GM23338 (cell line): ENCODE results near the gene SPRR1A. TPM values are rescaled to one million over a fixed set of nuclear protein-coding genes. Genes with fewer than 3 reads are reported as not detected.

Experiments used
- ATAC-seq: fragments of 200-7000 bp; cut with Tn5 transposase; 3 replicates; pipeline ENCODE4 v1.9.1; 2020
- DNase-seq: peaks from one replicate; pipeline ENCODE4 v3.0.0-alpha.2; 2015; ENCODE audit warnings: low spot score
- H2AFZ ChIP-seq: fragments of 200-600 bp; sonication (generic); 2 replicates; pipeline ENCODE4 v1.8.0; 2016; ENCODE audit warnings: antibody characterized with exemption, mild to moderate bottlenecking, moderate library complexity
- H3F3A ChIP-seq: fragments of 200-600 bp; sonication (generic); replicated peaks from 2 replicates; pipeline ENCODE4 v1.8.0; 2017; ENCODE audit warnings: antibody characterized with exemption, mixed run types, low read depth
- H3K27ac ChIP-seq: fragments of 200-600 bp; sonication (generic); 2 replicates; pipeline ENCODE4 v1.6.1; 2016; ENCODE audit warnings: low read depth
- H3K27me3 ChIP-seq: fragments of 200-600 bp; sonication (generic); 2 replicates; pipeline ENCODE4 v1.8.0; 2016; ENCODE audit warnings: mild to moderate bottlenecking, mixed run types, moderate library complexity; ENCODE audit not compliant: insufficient read depth
- H3K36me3 ChIP-seq: fragments of 200-600 bp; sonication (generic); 2 replicates; pipeline ENCODE4 v1.8.0; 2016; ENCODE audit warnings: mild to moderate bottlenecking; ENCODE audit not compliant: insufficient read depth
- H3K4me1 ChIP-seq: fragments of 200-600 bp; sonication (generic); 2 replicates; pipeline ENCODE4 v1.8.0; 2016; ENCODE audit warnings: mild to moderate bottlenecking, moderate library complexity; ENCODE audit not compliant: insufficient read depth
- H3K4me2 ChIP-seq: fragments of 200-600 bp; sonication (generic); 2 replicates; pipeline ENCODE4 v1.7.1; 2017; ENCODE audit warnings: mixed run types
- H3K4me3 ChIP-seq: fragments of 200-600 bp; sonication (generic); 2 replicates; pipeline ENCODE4 v1.6.1; 2016; ENCODE audit warnings: mixed run types
- H3K79me2 ChIP-seq: fragments of 200-600 bp; sonication (generic); replicated peaks from 2 replicates; pipeline ENCODE4 v1.8.0; 2017; ENCODE audit warnings: mild to moderate bottlenecking; ENCODE audit not compliant: insufficient read depth
- H3K9me2 ChIP-seq: fragments of 200-600 bp; sonication (generic); 2 replicates; pipeline ENCODE4 v1.8.0; 2017; ENCODE audit not compliant: insufficient read depth
- H4K20me1 ChIP-seq: fragments of 200-600 bp; sonication (generic); replicated peaks from 2 replicates; pipeline ENCODE4 v1.8.0; 2017; ENCODE audit warnings: mild to moderate bottlenecking; ENCODE audit not compliant: insufficient read depth
- H3K27ac Mint-ChIP-seq: 2 replicates; pipeline ENCODE4 v1.8.0; 2020; ENCODE audit warnings: inconsistent platforms, mild to moderate bottlenecking, moderate library complexity, mixed read lengths
- H3K27me3 Mint-ChIP-seq: 3 replicates; pipeline ENCODE4 v1.8.0; 2022; ENCODE audit warnings: low read depth, mild to moderate bottlenecking, moderate library complexity, mixed read lengths, inconsistent platforms; ENCODE audit not compliant: insufficient read depth, poor library complexity
- H3K36me3 Mint-ChIP-seq: 3 replicates; pipeline ENCODE4 v1.8.0; 2021; ENCODE audit warnings: low read depth, mild to moderate bottlenecking, inconsistent platforms, moderate library complexity, mixed read lengths
- H3K4me1 Mint-ChIP-seq: 3 replicates; pipeline ENCODE4 v1.8.0; 2020; ENCODE audit warnings: mild to moderate bottlenecking, inconsistent platforms, mixed read lengths
- H3K4me3 Mint-ChIP-seq: 3 replicates; pipeline ENCODE4 v1.8.0; 2021; ENCODE audit warnings: moderate library complexity, mild to moderate bottlenecking, inconsistent platforms, mixed read lengths
- H3K9me3 Mint-ChIP-seq: 3 replicates; pipeline ENCODE4 v1.8.0; 2020; ENCODE audit warnings: moderate library complexity, mild to moderate bottlenecking, inconsistent platforms, mixed read lengths
- CREB1 ChIP-seq: fragments of 250-450 bp; sonication (Bioruptor Pico); IDR thresholded peaks from 2 replicates; pipeline ENCODE4 v1.5.0; 2020; ENCODE audit warnings: low read depth, mild to moderate bottlenecking, moderate library complexity
- CTCF ChIP-seq, 2 experiments: fragments of 200-600 bp in 1 of 2; sonication (generic) in 1 of 2; conservative IDR thresholded peaks; 2 replicates each; pipeline versions ENCODE4 v1.5.1 to v1.6.1; 2016 to 2017; ENCODE audit warnings: antibody characterized with exemption in 2 of 2, low read depth in 2 of 2, mild to moderate bottlenecking in 2 of 2, moderate library complexity in 1 of 2
- EZH2 ChIP-seq: fragments of 200-600 bp; sonication (generic); IDR thresholded peaks from one replicate; pipeline ENCODE4 v1.8.0; 2017; ENCODE audit warnings: antibody characterized with exemption, mild to moderate bottlenecking, low read depth; ENCODE audit not compliant: unreplicated experiment
- JUNB ChIP-seq: IDR thresholded peaks from one replicate; pipeline ENCODE4 v1.6.1; 2016; ENCODE audit warnings: antibody characterized with exemption; ENCODE audit not compliant: unreplicated experiment
- NANOG ChIP-seq: IDR thresholded peaks from 2 replicates; pipeline ENCODE4 v1.6.1; 2016; ENCODE audit warnings: antibody characterized with exemption, borderline replicate concordance
- REST ChIP-seq: IDR thresholded peaks from one replicate; pipeline ENCODE4 v1.6.1; 2018; ENCODE audit warnings: antibody characterized with exemption; ENCODE audit not compliant: unreplicated experiment
- STAT1 ChIP-seq: IDR thresholded peaks from one replicate; pipeline ENCODE4 v1.6.1; 2016; ENCODE audit warnings: antibody characterized with exemption; ENCODE audit not compliant: unreplicated experiment
- ZNF462 ChIP-seq: fragments of 250-450 bp; sonication (Bioruptor Pico); IDR thresholded peaks from 2 replicates; pipeline ENCODE4 v1.5.0; 2020; ENCODE audit warnings: mild to moderate bottlenecking, moderate library complexity
- polyA plus RNA-seq: library from polyadenylated mRNA; unstranded; fragments of >200 nt; fragmentation: Nextera tagmentation; extraction: Ambion mirVana; gene quantifications from 2 replicates; pipeline ENCODE4 v1.2.1, GENCODE V29; 2016
- total RNA-seq: library from RNA; depleted of rRNA; stranded (reverse); fragments of >200 nt; shearing (Covaris generic); gene quantifications from 2 replicates; pipeline ENCODE4 v1.2.3, GENCODE V29; 2014

The SPRR1A gene
- total and polyA plus RNA-seq, 2 experiments from 2014 or later, result not detected

- TF ChIP-seq ZNF462, result no peak
Observed at GRCh38 chr1:152999818-153000217, 15.9 kb downstream of the SPRR1A start (continued).

- Histone ChIP-seq H3K27me3 (no peaks in the 10 kb centered on the region), H3K36me3 (no peaks in the 10 kb centered on the region), H3K4me2 (no peak overlapping the region), H3K4me3 (no peak overlapping the region), H4K20me1 (no peaks in the 10 kb centered on the region), H3K79me2 (no peaks in the 10 kb centered on the region), H3K4me1 (no peaks in the 10 kb centered on the region; the same call in 1 of the 2 replicates), H3F3A (no peaks in the 10 kb centered on the region), H3K9me2 (no peaks in the 10 kb centered on the region), H2AFZ (no peak overlapping the region), H3K27ac (no peak overlapping the region)
- DNase-seq (no peak), ATAC-seq (no peak)
- Mint-ChIP-seq H3K9me3 (peaks cover 4% of the 10 kb centered on the region; the same call in 2 of the 3 replicates), H3K27ac (no peak overlapping the region), H3K27me3 (peaks cover 2% of the 10 kb centered on the region), H3K4me1 (peaks cover 11% of the 10 kb centered on the region; the same call in 2 of the 3 replicates), H3K36me3 (no peaks in the 10 kb centered on the region; the same call in 2 of the 3 replicates), H3K4me3 (no peak overlapping the region)
- no peak for TF ChIP-seq STAT1
- TF ChIP-seq EZH2, result no peak
- TF ChIP-seq REST, result no peak
- TF ChIP-seq CTCF (conservative IDR thresholded peaks at IDR 0.05; ENCODE audit: low read depth in 2 of 2), result no peak
- TF ChIP-seq CREB1, result no peak
- no peak for TF ChIP-seq JUNB
- no peak for TF ChIP-seq NANOG
Observed at GRCh38 chr1:153000294-153000693, 16.4 kb downstream of the SPRR1A start.
